NCI-H128 (cell line): Measurements from ENCODE around the gene DYNC1H1.

ENCODE experiments used
- DNase-seq: peaks from one replicate; lab custom pipeline; 2025; ENCODE audit not compliant: unreplicated experiment; lab: John Stamatoyannopoulos, UW

DYNC1H1 gene

GRCh38 chr14:101964297-101965180 lies at the start of gene DYNC1H1:
Gene DYNC1H1 (plus strand): TSS chr14:101964573. CDS start chr14:101964692, 119 bp downstream.
- DNase-seq, result peak; percentile 89

- DNase-seq, result no peak
Observed at GRCh38 chr14:101915871-101916815, 48.2 kb upstream of the DYNC1H1 start.

GRCh38 chr14:101916816-101917412 lies 47.5 kb upstream of the DYNC1H1 start:
- no peak for DNase-seq

- DNase-seq, result no peak
Observed at GRCh38 chr14:101917413-101918017, 46.9 kb upstream of the DYNC1H1 start.

GRCh38 chr14:101918065-101918989 lies 46.0 kb upstream of the DYNC1H1 start:
- DNase-seq, result no peak

- no peak for DNase-seq
Observed at GRCh38 chr14:101920271-101920670, 44.1 kb upstream of the DYNC1H1 start.

GRCh38 chr14:101922866-101923265 lies 41.5 kb upstream of the DYNC1H1 start:
- no peak for DNase-seq

GRCh38 chr14:101925152-101925551 lies 39.2 kb upstream of the DYNC1H1 start:
- no peak for DNase-seq

- no peak for DNase-seq
Observed at GRCh38 chr14:101926085-101926484, 38.3 kb upstream of the DYNC1H1 start.

GRCh38 chr14:101926620-101927019 lies 37.8 kb upstream of the DYNC1H1 start:
- no peak for DNase-seq

GRCh38 chr14:101927859-101928258 lies 36.5 kb upstream of the DYNC1H1 start:
- no peak for DNase-seq

GRCh38 chr14:101928415-101928841 lies 35.9 kb upstream of the DYNC1H1 start:
- no peak for DNase-seq

GRCh38 chr14:101929096-101929495 lies 35.3 kb upstream of the DYNC1H1 start:
- no peak for DNase-seq

- DNase-seq, result no peak
Observed at GRCh38 chr14:101929946-101930345, 34.4 kb upstream of the DYNC1H1 start.

- DNase-seq, result no peak
Observed at GRCh38 chr14:101932673-101933072, 31.7 kb upstream of the DYNC1H1 start.

- DNase-seq, result no peak
Observed at GRCh38 chr14:101933209-101933608, 31.2 kb upstream of the DYNC1H1 start.

GRCh38 chr14:101934601-101935150 lies 29.7 kb upstream of the DYNC1H1 start:
- no peak for DNase-seq

GRCh38 chr14:101937926-101938767 lies 26.2 kb upstream of the DYNC1H1 start:
- DNase-seq, result no peak
